Left hindlimb (tissue), 1 donor: ENCODE data around the gene SERPINC1.
"Not testable (repeated sequence)": the region's sequence is repeated elsewhere in the genome, so short reads cannot be mapped to it uniquely, and the experiment has no call there.

Experiments used
- DNase-seq: peaks from one replicate; pipeline ENCODE4 v3.0.0-alpha.2; 2018

SERPINC1 gene

GRCh38 chr1:173862146-173862768, 54.9 kb downstream of the SERPINC1 start:
- DNase-seq: not testable (repeated sequence)

GRCh38 chr1:173861731-173862145, 55.4 kb downstream of the SERPINC1 start:
- DNase-seq: no peak

GRCh38 chr1:173860065-173860464, 57.1 kb downstream of the SERPINC1 start:
- DNase-seq: no peak

GRCh38 chr1:173859547-173859946, 57.6 kb downstream of the SERPINC1 start:
- DNase-seq: not testable (repeated sequence)

- no peak for DNase-seq
These were observed 59.7 kb downstream of the SERPINC1 start for GRCh38 chr1:173857363-173857917.

GRCh38 chr1:173856903-173857302, 60.2 kb downstream of the SERPINC1 start:
- DNase-seq: no peak

- DNase-seq: no peak
These were observed 61.1 kb downstream of the SERPINC1 start for GRCh38 chr1:173856014-173856413.
